NCI-H345 treated with DMSO at 0.1 percent for 48 hours (cell line): ENCODE results near the gene PKNOX2.

ENCODE experiments used
- DNase-seq: peaks from one replicate; lab custom pipeline; 2025; ENCODE audit not compliant: unreplicated experiment; lab: John Stamatoyannopoulos, UW

Gene PKNOX2, protein sequence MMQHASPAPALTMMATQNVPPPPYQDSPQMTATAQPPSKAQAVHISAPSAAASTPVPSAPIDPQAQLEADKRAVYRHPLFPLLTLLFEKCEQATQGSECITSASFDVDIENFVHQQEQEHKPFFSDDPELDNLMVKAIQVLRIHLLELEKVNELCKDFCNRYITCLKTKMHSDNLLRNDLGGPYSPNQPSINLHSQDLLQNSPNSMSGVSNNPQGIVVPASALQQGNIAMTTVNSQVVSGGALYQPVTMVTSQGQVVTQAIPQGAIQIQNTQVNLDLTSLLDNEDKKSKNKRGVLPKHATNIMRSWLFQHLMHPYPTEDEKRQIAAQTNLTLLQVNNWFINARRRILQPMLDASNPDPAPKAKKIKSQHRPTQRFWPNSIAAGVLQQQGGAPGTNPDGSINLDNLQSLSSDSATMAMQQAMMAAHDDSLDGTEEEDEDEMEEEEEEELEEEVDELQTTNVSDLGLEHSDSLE

DNA sequence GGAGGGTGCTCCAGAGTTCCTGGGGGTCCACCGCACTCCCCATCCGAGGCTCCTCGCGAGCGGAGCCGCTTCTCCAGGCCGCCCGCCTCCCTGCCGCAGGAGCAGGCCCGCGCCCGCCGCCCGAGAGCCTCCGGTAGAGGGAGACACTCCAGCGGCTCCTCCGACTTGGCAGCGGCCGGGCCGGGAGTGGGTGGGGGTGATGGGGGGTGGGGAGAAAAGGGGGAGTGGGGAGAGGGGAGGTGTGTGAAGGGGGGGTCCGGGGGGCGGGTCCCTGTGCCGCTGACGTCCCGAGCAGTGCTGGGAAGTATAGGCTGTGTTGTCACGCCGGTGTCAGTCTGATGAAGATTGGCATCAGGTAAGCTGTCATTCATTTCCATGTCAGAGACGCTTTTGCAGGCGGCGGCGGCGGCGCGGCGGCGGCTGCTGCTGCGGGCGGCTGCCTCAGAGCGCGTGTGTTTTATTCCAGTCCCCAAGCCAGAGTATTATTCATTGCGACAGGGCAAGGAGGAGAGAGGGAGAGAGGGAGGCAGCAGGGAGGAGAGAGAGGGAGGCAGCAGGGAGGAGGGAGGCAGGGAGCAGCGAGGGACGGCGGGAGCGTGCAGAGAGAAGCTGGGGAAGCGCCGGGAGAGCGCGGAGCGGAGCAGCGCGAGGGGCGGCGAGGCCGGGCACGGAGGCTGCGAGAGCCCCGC lies at the start of gene PKNOX2:
Gene PKNOX2, plus strand, starts transcription at position 330 of the 689 bp plus-strand sequence. CDS start 186,555 bp downstream, outside the sequence.
- DNase-seq: no peak

DNA sequence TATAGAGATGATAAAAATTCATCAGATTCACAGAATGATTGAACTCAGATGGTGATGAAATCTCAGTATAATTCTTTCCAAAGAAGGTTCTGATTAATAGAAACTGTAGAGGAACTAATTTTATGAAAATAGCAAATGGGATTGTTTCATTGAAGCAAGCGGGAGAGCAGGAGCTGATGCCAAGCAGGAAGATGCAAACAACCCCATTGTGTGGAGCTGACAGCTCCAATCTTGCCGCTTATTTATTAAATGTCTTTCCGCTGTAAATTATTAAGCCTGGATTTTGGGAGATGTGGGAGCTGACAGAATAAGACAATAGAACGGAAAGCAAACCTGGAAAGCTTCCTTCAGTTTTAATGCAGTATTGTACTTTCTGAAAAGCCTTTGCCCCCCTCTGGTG lies 47.1 kb upstream of the PKNOX2 start:
- DNase-seq: no peak

DNA sequence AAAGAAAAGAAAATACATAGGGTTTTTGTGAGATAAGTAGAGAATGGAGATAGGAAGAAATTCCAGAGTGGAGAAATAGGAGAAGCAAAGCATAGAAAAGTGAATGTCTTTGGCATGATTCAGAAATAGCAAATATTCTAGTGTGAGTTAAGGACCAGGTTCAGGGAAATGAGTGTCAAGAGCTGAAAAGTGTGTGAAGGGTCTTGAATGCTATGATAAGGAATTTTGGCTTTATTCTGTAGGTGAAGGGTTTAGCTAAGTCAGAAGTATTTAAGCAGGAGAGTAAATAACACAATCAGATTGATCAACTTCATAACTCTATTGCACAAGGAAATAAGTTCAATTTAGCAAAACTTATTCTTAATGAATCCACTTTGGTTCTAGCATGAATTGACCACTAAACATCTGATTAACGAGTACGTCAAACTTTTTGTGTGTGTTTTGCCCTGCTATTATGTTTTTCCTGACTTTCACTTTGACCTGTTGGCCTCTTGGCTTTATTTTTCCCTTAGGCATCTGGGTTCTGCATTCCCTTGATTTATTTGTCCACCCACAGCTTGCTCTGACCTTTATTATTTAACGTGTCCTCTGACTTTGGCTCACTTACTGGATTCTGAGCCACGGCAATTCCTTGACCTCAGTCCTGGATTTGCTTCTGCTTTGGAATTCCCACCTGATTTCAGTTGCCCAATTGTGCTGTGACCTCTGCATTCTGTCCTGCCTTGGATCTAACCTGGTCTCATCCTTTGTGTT lies 41.2 kb upstream of the PKNOX2 start:
- DNase-seq: no peak

DNA sequence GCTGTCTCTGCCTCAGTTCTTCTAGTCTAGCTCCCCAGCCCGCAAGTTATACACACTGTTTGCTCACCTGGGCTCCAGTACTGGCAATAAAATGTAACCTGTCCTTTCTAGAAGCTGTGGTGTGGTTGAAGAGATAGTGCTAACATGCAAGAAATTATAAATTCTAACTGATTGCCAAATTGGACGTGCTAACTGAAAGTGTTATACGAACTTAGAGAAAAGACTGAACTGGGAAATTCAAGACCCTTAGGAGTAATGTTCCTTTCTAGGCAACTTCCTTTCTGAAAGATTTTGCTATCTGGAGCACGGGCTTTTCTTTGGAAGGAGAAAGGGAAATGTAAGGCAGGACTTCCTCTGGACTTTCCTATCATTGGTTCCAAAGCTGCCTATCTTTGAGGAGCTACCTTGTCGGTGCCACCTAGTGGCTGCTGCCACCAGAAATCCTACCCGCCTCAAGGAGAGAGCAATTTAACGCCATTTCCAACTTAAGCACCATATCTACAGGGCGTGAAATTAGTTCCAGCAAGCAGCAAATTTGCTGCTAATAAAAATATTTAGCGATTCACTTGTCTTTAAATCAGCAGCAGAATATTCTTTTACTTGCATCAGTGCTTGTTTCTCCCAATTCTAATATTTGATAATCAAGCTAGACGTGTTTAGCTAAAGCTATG lies 40.5 kb upstream of the PKNOX2 start:
- DNase-seq: no peak

DNA sequence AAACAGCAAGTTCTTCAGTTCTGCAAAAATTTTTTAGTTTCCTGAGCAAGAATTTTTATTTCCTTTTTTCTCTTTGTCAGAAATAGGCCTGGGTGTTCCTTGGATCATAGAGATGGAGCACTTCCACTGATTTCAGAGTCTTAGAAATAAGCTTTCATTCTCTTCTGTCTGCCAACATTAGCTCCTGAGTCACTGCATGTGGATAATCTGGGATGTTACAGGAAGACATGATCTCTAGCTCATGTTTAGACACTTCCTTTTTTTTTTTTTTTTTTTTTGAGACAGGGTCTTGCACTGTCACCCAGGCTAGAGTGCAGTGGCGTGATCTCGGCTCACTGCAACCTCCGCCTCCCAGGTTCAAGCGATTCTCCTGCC lies 39.9 kb upstream of the PKNOX2 start:
- no peak for DNase-seq

DNA sequence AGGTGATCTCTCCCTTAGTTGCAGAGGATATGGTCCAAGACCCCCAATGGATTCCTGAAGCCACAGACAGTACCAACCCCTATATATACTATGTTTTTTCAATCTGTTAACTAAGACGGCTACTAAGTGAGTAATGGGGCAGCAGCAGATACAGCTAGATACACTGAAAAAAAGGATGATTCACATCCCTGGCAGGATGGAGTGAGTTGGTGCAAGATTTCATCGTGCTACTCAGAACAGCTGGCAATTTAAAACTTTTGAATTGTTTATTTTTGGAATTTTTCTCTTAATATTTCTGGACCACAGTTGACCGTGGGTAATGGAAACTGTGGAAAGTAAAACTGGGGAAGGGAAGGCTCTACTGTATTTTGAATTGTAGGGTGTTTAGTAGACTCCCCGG lies 36.1 kb upstream of the PKNOX2 start:
- DNase-seq: no peak

DNA sequence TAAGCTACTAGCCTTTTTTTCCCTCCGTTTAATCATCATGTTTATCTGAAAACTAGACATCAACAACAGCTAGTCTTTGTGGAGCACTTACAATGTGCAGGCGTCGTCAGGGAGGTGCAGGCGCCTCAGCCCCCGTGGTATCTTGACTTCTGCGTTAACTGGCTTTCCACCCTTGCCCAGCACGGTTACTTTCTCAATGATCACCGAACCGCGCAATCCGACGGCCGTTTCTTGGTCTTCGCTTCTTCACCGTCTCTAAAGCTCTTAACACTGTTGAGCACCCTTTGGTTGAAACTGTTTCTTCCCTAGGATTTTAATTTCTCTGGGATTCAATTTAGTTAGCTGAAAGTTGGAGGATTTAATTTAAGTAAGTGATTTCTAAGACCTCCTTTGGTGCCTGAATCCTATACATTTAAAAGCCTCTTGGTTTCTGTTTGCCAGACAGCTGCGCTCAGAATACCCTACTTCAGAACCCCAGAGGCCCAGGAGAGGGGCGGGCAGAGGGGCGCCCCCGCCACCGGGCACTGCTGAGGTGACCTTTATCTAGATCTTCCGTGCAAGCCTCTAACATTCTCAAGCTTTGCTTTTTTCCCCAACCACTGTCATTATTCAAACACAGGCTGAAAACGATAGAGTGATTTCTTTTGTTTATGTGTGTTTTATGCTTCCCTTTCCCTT lies 35.1 kb upstream of the PKNOX2 start:
- no peak for DNase-seq

DNA sequence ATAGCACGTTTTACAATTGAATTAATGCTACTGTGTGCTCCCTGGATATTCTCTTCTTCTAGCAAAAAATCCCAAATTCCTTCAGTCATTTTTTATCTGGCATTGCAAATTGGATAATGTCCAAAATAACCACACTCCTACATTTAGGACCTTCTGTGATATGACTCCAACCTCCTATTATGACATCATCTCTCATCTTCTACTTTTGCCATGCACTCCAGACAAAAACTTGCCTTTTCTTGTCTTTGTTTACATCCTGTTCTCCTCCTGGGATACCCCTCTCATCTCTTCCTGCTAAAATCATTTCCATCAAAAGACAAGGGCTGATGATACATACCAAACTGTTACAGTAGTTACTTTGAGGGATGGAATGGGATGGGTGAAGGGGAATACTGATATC lies 32.5 kb upstream of the PKNOX2 start:
- DNase-seq: no peak

DNA sequence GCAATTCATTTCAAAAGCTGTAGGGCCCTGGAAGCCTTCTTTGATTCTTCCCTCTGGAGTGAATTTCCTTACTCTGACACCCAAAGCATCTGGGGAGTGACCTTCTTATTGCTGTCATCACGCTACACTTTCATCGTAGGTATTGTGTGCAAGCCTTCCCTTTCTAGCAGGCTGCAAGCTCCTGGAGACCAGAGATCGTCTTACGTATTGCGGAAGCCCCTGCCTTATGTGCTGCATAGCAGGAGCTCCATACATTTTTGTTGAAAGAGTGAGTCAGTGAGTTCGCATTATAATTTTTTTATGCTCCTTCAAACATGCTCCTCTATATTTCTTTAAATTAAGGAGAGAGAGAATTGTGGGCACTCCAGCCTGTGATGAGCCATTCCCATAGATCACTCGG lies 32.0 kb upstream of the PKNOX2 start:
- no peak for DNase-seq

DNA sequence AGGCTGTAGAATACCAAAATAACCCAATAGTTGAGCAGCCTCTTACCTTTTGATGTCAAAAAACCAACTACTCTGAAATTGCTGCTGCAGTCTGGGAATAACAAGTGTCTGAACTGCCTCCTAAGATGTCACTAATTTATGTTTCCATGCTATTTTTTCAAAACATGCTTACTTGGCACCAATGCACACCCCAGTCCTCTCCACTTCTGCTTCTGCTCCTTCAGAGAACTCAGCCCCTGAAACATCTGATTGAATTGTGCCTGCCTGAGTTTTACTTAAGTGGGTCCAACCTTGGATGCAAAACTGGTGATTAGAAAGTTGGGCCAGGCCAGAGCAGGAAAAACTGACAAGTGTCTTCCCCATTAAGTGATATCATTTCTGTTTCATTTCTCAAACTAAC lies 28.6 kb upstream of the PKNOX2 start:
- DNase-seq: no peak

DNA sequence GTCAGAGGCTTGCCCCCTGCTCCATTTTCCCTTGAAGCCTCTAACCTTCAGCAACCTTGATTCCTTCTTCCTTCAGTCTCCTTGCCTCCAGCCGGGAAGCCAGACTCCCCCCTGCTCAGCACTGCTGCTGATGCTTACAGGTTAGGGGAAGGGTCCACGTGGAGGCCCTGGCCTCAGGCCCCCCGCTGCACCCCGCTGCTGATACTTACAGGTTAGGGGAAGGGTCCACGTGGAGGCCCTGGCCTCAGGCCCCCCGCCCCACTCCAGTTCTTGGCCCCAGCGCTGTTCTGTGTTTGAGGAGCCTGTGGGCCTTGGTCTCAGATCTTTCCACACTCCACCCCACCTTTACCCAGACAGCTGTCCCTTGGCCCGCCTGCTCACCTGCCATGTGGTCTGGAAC lies 25.6 kb upstream of the PKNOX2 start:
- no peak for DNase-seq

DNA sequence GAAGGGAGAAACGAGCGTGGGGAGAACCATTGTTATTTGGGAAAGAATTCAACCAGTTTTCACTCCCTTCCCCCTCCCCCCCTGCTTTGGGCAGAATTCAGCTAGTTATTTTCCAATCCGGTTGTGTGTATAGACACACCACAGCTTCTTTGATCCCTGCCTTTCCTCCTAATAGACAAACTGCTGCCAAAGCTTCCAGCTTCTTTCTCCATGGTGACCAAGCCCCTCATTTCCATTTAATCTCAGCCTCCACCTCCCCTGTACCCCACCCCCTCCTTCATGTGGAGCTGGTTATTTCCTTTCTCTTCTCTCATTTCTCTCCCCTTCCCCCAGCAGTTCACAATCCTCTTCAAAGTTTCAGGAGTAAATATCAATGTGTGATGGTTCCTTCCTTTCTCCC lies 24.8 kb upstream of the PKNOX2 start:
- no peak for DNase-seq

DNA sequence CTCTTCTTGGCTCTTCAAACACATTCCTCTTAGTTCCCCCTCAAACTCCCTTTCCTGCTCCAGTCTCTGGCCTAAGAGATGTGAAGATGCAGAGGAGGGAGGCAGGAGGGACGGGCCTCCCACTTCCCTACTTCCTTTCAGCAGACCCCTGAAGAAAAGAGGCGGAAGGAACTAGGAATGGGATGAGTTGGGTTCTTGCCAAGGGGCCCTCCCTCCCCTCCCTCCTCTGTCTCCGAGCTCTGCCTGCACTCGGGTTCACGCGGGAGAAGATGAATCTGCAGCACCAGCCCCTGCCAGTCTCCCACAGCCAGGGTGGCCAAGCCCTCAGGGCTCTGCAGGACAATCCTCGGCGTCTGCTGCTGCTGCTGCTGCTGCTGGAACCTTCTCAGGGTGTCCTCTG lies 24.3 kb upstream of the PKNOX2 start:
- no peak for DNase-seq

DNA sequence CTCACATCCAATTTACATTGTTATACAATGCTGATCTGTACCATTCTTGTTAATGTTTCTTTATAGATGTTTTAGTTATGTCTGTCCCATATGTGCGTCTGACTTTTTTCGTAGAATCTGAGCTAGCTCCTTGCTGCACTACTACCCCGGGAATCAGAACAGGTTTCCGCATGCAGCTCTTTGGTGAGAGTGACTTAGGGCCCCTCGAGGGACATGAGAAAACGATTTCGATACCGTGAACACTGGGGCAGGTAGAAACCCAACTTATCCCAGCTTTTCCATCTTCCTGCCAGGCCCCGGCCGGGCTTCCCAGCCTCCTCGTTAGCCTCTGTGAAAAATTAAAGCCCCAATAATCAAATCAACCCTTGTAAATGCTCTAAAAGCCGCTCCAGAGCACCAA lies 23.4 kb upstream of the PKNOX2 start:
- no peak for DNase-seq

DNA sequence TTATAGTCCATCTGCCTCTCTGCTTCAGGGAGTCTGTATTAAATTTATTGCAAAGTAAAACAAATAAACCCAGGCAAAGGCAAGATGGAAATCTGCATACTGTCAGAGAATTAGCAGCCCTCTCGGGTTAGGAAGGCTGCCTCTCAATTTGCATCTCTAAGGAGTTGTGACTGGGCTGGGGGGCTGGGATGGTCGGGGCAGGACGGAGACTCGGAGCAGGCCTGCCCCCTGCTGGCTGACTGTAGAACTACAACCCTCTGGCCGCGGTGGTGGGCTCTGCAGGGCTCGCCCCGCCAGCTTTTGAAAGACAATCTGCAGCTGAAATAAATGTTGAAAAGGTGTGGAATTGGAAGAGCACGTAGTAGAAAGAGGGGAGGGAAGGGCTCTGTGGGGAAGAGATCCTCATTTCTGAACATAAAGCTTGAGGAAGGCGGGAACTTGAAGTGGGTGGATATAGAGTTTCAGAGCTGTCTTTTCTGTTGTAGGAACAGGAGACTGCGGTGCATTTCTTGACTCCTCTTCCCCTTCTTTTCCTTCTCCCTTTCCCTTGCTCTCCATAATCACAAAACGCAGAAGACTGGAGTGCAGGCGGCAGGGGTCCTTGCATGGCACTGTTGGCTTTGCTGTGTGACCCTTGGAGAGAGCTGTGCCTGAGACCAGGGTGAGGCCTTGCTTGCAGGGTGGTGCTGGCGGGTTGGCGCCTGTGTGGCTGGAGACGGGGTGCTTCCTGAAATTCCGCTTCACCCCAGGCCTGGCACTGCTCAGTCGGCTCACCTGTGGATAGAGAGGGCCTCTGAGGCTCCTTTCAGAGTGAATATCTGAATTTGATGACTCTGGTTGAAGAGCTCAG lies 22.6 kb upstream of the PKNOX2 start:
- no peak for DNase-seq

DNA sequence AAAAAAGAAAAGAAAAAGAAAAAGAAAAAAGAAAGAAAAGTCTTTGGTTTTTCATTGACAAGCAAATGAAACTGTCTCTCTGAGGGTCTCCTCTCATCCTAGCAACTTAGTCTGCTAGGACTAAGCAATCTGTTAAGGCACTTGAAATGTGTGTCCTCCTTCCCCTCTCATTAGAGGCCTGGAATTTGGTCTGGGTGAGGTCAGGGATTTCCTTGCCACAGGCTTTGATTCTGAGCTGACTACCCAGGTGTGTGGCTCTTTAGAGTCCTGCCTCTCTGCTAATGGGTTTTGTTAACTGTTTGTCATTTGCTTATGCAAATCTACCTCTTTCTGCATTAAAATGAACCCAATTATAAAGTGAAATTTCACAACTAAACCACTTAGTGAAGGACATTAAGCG lies 18.3 kb upstream of the PKNOX2 start:
- DNase-seq: no peak

DNA sequence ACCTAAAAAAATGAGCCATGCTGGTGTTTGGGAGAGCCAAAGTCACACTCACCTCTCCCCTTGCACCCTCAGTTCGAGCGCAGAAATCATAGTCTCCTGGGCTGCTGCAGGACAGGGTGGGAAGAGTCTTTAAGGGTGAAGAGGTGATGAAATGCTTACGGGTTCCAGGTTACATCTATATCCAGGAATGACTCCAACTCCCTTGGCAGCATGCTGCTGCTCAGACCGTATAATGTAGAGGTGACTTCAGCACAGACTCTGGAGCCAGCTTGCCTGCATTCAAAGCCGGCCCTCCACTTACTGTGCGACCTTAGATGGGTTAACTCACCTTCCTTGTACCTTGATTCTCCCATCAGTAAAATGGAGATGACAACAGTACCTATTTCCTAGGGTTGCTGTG lies 17.3 kb upstream of the PKNOX2 start:
- no peak for DNase-seq

DNA sequence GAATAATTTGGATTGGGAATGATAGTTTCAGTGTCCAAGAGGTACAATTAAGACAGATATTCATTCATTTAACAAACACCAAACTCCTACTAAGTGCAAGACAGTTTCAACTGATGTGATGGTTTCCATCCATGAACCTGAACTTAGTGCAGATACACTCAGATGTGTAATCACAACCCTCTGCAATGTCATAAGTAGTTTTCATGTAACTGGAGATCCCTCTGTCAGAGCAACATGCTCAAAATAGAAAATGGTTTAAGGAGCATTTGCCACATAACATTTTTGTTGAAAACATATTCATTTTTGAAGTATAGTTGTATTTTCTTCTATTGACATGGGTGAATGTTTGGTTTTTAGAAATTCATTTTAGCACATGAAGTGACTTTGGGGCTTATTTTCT lies 16.5 kb upstream of the PKNOX2 start:
- no peak for DNase-seq

DNA sequence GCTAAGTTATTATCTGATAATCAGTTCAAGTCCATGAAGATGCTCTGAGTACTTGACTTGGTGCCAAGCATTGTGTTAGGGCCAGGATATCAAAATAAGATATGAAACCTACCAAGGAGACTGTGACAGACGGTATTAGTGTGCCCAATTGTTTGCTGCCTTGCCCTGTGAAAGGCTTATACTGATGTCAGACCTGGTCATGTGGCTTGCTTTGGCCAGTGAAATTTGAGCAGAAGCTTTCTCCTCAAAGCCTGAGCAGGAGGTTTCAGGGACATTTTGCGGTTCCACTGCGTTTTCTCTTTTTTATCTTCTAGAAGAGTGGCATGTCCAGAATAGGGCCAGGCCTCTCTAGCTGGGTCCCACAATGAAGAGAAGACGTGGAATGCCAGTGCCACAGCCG lies 15.8 kb upstream of the PKNOX2 start:
- DNase-seq: no peak

DNA sequence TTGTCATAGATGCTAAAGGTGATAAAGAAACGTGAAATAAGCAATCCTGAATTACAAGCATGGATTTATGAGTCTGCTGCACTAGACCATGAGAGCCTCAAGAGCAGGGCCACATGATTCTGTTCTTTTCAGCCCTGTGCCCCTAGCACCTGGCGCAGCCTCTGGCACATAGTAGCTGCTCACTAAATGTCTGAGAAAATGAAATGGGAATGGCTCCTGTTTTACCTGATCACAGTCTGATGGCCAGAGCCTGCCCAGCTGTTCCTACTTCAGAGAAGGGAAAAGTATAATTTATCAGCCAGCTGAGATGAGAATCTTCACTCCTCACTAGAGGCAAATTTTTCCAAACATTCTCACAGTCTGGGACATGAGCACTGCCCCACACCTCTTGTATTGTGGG lies 10.7 kb upstream of the PKNOX2 start:
- no peak for DNase-seq
